ENCODE measurements around the gene CDK14.

The CDK14 gene

GRCh38 chr7:91198371-91198770, 602.2 kb downstream of the CDK14 start:
- TF ChIP-seq POLR2AphosphoS5 (IDR thresholded peaks at IDR 0.05; ENCODE audit: low read depth, low read length): no peak
- TF ChIP-seq TAF1 (IDR thresholded peaks at IDR 0.05; ENCODE audit: borderline replicate concordance, insufficient read depth, low read length): no peak
- no peak for TF ChIP-seq SIN3A (IDR thresholded peaks at IDR 0.05; ENCODE audit: borderline replicate concordance, insufficient read depth, low read length)
- TF ChIP-seq, protein P1, sequence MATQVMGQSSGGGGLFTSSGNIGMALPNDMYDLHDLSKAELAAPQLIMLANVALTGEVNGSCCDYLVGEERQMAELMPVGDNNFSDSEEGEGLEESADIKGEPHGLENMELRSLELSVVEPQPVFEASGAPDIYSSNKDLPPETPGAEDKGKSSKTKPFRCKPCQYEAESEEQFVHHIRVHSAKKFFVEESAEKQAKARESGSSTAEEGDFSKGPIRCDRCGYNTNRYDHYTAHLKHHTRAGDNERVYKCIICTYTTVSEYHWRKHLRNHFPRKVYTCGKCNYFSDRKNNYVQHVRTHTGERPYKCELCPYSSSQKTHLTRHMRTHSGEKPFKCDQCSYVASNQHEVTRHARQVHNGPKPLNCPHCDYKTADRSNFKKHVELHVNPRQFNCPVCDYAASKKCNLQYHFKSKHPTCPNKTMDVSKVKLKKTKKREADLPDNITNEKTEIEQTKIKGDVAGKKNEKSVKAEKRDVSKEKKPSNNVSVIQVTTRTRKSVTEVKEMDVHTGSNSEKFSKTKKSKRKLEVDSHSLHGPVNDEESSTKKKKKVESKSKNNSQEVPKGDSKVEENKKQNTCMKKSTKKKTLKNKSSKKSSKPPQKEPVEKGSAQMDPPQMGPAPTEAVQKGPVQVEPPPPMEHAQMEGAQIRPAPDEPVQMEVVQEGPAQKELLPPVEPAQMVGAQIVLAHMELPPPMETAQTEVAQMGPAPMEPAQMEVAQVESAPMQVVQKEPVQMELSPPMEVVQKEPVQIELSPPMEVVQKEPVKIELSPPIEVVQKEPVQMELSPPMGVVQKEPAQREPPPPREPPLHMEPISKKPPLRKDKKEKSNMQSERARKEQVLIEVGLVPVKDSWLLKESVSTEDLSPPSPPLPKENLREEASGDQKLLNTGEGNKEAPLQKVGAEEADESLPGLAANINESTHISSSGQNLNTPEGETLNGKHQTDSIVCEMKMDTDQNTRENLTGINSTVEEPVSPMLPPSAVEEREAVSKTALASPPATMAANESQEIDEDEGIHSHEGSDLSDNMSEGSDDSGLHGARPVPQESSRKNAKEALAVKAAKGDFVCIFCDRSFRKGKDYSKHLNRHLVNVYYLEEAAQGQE (IDR thresholded peaks at IDR 0.05; ENCODE audit: insufficient read depth in 1 of 2, low read depth in 2 of 2, low read length in 2 of 2): no peak
- TF ChIP-seq FOXP2 (optimal IDR thresholded peaks at IDR 0.05; ENCODE audit: borderline replicate concordance, extremely low read depth, extremely low read length, insufficient read depth): no peak

DNA sequence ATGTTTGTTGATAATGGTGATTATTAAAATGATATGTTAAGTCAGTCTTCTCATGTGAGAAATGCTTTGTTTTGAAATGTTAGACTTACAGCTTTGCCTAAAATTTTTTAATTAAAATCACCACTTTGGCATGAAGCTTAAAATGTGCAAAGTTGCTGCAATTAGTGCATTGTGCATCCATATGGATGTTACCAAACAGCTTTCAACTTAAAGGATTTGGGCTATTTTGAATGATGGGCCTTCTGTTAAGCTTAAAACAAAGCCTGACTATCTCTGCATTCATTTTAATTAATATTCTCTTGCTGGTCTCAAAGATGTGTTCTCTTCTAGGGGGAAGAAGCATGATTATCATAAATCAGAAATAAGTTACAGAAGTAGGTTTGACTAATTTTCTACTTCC, 603.5 kb downstream of the CDK14 start:
- TF ChIP-seq SIN3A (IDR thresholded peaks at IDR 0.05; ENCODE audit: borderline replicate concordance, insufficient read depth, low read length) (no peak), TAF1 (IDR thresholded peaks at IDR 0.05; ENCODE audit: borderline replicate concordance, insufficient read depth, low read length) (no peak), POLR2AphosphoS5 (IDR thresholded peaks at IDR 0.05; ENCODE audit: low read depth, low read length) (no peak), FOXP2 (optimal IDR thresholded peaks at IDR 0.05; ENCODE audit: borderline replicate concordance, extremely low read depth, extremely low read length, insufficient read depth) (no peak)
- TF ChIP-seq, protein P1 (IDR thresholded peaks at IDR 0.05; ENCODE audit: insufficient read depth in 1 of 2, low read depth in 2 of 2, low read length in 2 of 2): no peak

DNA sequence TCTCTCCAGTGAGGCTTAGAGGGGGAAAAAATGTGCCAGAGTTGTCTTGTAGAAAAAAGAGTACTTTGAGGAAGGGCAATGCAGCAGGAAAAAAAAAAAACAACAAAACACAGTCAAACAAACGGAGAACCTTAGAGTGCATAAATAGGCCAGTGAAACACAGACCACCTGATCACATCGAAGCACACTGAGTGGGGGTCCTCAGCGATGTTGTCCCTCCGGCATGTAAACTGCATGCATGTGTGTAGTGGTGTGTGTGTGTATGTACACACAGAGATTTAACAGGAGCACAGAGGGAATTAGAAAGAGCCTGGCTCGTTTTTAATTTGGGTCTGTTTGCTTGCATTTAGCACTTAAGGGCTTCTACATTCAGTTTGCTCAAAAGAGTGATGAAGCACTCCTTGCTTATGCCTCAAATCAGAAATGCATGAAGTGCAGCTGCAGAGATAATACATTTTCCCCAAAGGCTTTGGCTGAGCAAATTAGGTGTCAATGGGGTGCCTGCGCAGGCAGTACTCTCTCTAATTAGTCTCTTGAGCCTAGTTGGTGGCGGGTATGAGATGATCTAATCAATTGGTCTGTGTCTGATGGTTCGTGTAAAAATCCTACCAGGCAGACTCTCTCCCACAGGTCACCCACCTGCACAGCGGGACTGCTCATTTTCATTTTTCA, 605.5 kb downstream of the CDK14 start:
- TF ChIP-seq FOXP2 (optimal IDR thresholded peaks at IDR 0.05; ENCODE audit: borderline replicate concordance, extremely low read depth, extremely low read length, insufficient read depth) (no peak), SIN3A (IDR thresholded peaks at IDR 0.05; ENCODE audit: borderline replicate concordance, insufficient read depth, low read length) (no peak), TAF1 (IDR thresholded peaks at IDR 0.05; ENCODE audit: borderline replicate concordance, insufficient read depth, low read length) (no peak), POLR2AphosphoS5 (IDR thresholded peaks at IDR 0.05; ENCODE audit: low read depth, low read length) (no peak)
- TF ChIP-seq, protein P1 (IDR thresholded peaks at IDR 0.05; ENCODE audit: insufficient read depth in 1 of 2, low read depth in 2 of 2, low read length in 2 of 2): no peak

DNA sequence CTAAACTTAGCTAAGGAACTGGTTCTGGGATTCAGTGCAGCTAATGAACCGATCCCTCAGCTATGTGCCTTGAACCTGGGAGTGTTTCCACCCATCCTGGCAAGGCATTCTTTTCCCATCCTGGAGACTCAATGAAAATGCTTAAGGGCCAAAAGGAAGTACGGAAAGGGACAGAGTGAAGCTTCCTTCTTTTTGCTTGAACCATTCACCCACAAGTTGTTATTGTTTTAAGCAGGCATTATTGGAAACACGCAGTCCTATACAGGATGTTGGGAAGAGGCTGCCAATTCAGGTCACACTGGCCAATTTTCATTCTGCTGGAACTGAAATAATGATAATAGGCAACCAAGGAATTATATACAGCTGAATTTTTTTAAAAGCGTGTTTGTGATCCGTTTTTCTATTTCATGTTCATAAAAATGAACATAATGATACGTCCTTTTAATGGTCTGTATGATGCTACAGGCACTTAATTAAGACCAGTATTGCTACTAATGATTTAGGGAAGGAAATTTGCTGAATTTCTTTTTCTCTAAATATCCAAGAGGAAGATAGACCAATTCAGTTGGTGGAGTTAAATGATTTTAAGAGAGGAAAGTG, 610.3 kb downstream of the CDK14 start:
- TF ChIP-seq FOXP2 (optimal IDR thresholded peaks at IDR 0.05; ENCODE audit: borderline replicate concordance, extremely low read depth, extremely low read length, insufficient read depth) (no peak), TAF1 (IDR thresholded peaks at IDR 0.05; ENCODE audit: borderline replicate concordance, insufficient read depth, low read length) (no peak), SIN3A (IDR thresholded peaks at IDR 0.05; ENCODE audit: borderline replicate concordance, insufficient read depth, low read length) (no peak), POLR2AphosphoS5 (IDR thresholded peaks at IDR 0.05; ENCODE audit: low read depth, low read length) (no peak)
- TF ChIP-seq, protein P1 (IDR thresholded peaks at IDR 0.05; ENCODE audit: insufficient read depth in 1 of 2, low read depth in 2 of 2, low read length in 2 of 2): no peak

Measured in PFSK-1 (cell line).